Astrocyte of the cerebellum (primary cell): ENCODE results near the gene DDX31.

Experiments used
- DNase-seq: peaks from one replicate; pipeline ENCODE4 v3.0.0-alpha.2; 2011; ENCODE audit warnings: low read depth
- H3K4me3 ChIP-seq: 2 replicates; pipeline ENCODE4 v1.5.1; 2011; ENCODE audit warnings: mild to moderate bottlenecking, low read depth, low read length, moderate library complexity
- in situ Hi-C: cut with HindIII; loops from 2 replicates; pipeline ENCODE4 v1.10.0; 2017; ENCODE audit warnings: low sequenced_read_pairs
- TF ChIP-seq, protein P1 (sequence below): IDR thresholded peaks from 2 replicates; pipeline ENCODE4 v1.5.1; 2012; ENCODE audit warnings: low read length, low read depth, moderate library complexity, mild to moderate bottlenecking; ENCODE audit errors: missing control alignments

DDX31 gene

DNA sequence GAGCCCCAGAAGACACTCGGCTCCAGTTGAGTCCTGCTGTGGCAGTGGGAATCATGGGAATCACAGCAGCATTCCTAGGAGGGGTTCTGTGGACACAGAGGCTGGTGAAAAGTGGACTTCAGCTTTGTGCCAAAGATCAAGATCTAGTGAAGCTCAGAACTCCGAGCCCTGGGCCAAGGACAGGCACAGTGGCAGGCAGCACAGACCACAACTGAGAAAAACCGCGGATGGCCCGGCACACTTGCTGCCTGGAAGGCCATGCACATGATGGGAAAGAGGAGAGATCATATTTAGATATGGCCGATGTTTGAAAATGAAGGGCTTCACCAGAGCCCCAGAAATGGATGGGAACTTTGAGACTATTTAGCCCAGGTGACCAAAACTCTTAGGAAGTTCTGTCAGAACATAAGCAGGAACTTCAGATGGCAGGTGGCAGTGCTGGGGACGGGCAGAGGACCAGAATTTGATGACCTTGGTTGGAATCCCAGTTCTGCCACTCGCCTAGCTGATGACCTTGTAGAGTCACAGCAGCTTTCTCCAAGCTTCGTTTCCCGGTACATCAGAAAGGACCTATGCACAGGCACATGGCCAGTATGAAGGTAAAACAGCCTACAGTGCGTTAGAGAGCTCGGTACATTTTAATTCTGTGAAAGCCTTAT lies 69.3 kb downstream of the DDX31 start:
- DNase-seq = no peak
- TF ChIP-seq, protein P1, sequence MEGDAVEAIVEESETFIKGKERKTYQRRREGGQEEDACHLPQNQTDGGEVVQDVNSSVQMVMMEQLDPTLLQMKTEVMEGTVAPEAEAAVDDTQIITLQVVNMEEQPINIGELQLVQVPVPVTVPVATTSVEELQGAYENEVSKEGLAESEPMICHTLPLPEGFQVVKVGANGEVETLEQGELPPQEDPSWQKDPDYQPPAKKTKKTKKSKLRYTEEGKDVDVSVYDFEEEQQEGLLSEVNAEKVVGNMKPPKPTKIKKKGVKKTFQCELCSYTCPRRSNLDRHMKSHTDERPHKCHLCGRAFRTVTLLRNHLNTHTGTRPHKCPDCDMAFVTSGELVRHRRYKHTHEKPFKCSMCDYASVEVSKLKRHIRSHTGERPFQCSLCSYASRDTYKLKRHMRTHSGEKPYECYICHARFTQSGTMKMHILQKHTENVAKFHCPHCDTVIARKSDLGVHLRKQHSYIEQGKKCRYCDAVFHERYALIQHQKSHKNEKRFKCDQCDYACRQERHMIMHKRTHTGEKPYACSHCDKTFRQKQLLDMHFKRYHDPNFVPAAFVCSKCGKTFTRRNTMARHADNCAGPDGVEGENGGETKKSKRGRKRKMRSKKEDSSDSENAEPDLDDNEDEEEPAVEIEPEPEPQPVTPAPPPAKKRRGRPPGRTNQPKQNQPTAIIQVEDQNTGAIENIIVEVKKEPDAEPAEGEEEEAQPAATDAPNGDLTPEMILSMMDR = no peak
- in situ Hi-C loops = no loop called here
- no peak overlapping the region for H3K4me3 ChIP-seq

DNA sequence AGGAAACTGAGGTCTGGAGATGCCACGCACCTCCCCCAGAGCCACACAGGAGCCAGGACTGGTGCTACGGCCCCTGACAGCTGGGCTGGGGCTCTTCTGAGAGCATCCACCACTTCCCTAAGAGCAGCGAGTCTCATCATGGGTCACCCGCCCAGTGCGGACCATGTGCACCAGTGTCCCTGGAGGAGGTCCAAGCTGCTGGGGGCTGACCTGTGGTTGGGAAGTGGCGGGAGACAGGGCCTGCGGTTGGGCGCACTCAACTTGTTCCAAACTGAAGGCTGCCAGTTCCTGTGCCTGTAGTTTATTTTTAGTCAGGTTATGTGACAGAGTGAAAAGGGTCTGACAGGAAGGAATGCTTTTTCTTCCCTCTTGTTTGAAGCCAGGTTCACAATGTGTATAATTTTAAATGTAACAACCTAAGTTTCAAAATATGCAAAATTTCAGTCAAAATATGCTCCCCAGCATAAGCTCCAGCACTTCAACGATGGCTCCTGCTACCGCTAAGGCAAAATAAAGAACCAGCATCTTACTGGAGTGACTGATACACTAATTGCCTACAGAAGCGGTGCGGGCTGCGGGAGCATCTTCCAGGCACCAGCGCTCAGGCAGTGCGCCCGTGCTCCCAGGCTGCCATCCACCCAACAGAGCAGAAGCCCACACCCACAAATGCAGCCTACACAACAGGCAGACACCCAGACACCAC lies 72.6 kb downstream of the DDX31 start:
- TF ChIP-seq, protein P1 = no peak
- in situ Hi-C loops = no loop called here
- no peak overlapping the region for H3K4me3 ChIP-seq
- DNase-seq = peak; percentile 29

DNA sequence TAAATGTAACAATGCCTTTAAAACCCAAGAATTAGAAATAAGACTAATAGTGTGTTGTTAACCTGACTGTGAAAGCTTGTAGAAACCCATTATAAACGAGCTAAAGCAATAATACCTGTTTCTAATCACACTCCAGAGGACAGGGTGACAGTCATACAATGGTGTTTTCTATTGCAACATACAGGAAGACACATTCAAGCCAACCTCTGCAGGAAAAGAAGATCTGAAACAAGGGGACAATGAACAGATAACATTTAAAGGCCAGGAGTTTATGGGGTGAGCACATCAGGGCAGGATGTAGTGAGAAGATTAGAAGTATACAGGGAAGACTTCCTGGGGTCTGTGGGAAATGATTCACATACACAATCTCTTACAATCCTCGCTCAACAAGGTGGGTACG lies 73.6 kb downstream of the DDX31 start:
- no peak overlapping the region for H3K4me3 ChIP-seq
- TF ChIP-seq, protein P1 = no peak
- no peak for DNase-seq
- in situ Hi-C loops = no loop called here

DNA sequence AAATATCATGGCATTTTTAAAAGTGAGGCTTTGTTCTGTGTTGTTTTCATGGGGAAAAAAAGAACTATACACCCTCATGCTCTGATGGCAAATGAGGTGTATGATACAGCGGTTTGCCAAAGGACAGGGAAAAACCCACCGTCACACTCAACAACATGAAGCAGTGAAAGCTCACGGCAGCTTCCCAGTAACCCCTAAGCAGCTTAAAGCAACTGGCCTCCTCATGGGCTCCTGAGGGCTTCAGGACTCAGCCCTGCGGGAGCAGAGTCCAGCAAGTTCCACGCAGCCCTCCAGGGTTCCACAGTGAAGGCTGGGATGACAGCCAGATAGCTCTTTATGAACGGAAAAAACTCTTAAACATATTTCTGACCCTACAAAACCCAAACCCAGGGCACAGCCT lies 74.5 kb downstream of the DDX31 start:
- in situ Hi-C loops = no loop called here
- TF ChIP-seq, protein P1 = no peak
- DNase-seq = no peak

DNA sequence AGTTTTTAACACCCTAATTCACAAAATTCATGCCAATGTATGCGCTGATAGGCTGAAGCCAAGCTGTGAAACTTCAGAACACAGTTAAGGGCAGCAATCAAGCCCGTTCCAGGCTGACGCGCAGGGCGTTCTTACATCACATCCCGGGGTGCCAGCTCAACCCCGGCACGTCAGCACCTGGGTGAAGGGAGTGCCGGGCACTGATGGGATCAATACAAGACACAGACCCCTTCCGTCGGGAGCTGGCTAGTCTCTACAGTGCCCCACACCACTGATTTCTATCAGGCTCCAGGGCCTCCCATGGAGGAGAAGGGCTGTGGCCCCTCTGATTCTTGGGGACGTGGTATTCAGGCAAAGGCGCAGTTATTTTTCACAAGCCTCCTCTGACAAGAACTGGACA lies 75.4 kb downstream of the DDX31 start:
- DNase-seq = no peak
- in situ Hi-C loops = no loop called here
- H3K4me3 ChIP-seq = no peak overlapping the region
- TF ChIP-seq, protein P1 = no peak

More for the DNA sequence above, 74.5 kb downstream of the DDX31 start:
- H3K4me3 ChIP-seq = no peak overlapping the region

DNA sequence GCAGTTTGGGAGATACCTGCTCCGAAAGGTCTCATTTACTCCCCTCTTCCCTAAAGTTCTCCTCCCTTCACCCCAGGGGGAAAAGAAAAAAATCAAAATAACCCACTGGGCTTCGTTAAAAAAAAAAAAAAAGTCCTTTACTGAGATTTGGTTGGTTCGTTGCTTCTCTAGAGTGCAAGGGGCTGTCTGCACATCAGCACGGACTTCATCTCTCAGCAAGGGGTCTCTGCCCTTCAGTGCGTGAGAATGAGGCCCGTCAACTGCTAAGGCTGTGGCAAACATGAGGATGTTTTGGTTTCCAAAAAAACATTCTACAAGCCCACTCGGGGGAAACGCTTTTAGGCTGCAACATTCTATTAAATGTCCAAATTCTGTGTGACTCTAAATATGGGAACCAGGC lies 77.3 kb downstream of the DDX31 start:
- in situ Hi-C loops = no loop called here
- H3K4me3 ChIP-seq = no peak overlapping the region
- no peak for DNase-seq
- TF ChIP-seq, protein P1 = no peak
